ENCODE data around the gene SLC22A25. TPM values are rescaled to one million over a fixed set of nuclear protein-coding genes. Genes with fewer than 3 reads are reported as not detected.

Gene SLC22A25
- total and polyA plus RNA-seq, 10 of the 15 experiments (the other 5 are each of a cell fraction or from before 2014, with no cell fraction given): not detected

DNA sequence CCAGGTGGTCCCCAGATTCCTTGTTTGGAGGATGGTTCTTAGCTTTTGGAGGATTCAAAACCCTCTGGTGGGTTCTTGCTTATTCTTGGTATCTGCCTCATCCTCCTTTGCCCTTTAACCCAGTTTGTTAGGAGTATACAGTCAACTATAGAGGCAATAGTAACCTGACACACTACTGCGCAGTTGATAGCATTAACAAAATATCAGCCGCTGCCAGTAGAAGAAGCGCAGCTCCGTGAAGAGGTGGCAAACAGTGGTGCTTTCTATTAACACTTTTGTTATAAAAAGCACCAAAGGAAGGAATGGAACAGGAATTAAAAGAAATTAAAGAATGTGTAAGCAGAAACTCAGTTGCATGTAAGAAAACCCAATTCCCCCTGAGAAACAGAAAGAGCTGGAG lies 29.3 kb downstream of the SLC22A25 start:
- RAD21 ChIA-PET (ENCODE audit: unreplicated experiment): interaction anchor here (1.2 kb wide), 1 partner anchor 309 kb away, joined by 4 read pairs; no protein-coding TSS in a partner anchor
- in situ Hi-C loops (cut with MboI): loop anchor here (5.0 kb wide), 2 partner anchors 182 to 307 kb away; no protein-coding TSS in a partner anchor
- CTCF ChIA-PET: interaction anchor here (0.8 to 2.5 kb wide), 7 partner anchors 9 to 312 kb away, joined by 3 to 13 read pairs (median 4); no protein-coding TSS in a partner anchor
- no peak for TF ChIP-seq RELA (IDR thresholded peaks at IDR 0.05; ENCODE audit: borderline replicate concordance, partially characterized antibody)
- no peak for TF ChIP-seq NR2F1 (conservative IDR thresholded peaks at IDR 0.05)
- no peak for TF ChIP-seq RAD51 (IDR thresholded peaks at IDR 0.05)
- TF ChIP-seq ASH2L (IDR thresholded peaks at IDR 0.05; ENCODE audit: borderline replicate concordance, low read depth): no peak
- TF ChIP-seq TCF3 (IDR thresholded peaks at IDR 0.05; ENCODE audit: borderline replicate concordance, insufficient read depth, low read depth, low read length): no peak
- no peak for TF ChIP-seq YY1 (IDR thresholded peaks at IDR 0.05; ENCODE audit: low read depth, low read length)
- TF ChIP-seq, protein P1, sequence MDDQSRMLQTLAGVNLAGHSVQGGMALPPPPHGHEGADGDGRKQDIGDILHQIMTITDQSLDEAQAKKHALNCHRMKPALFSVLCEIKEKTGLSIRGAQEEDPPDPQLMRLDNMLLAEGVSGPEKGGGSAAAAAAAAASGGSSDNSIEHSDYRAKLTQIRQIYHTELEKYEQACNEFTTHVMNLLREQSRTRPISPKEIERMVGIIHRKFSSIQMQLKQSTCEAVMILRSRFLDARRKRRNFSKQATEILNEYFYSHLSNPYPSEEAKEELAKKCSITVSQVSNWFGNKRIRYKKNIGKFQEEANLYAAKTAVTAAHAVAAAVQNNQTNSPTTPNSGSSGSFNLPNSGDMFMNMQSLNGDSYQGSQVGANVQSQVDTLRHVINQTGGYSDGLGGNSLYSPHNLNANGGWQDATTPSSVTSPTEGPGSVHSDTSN (IDR thresholded peaks at IDR 0.05; ENCODE audit: insufficient replicate concordance, low read depth, low read length): no peak
- TF ChIP-seq MYB (IDR thresholded peaks at IDR 0.05; ENCODE audit: borderline replicate concordance, low read depth, low read length): no peak
- no peak for TF ChIP-seq SIX5 (IDR thresholded peaks at IDR 0.05; ENCODE audit: low read depth, low read length, severe bottlenecking)
- TF ChIP-seq CREB1 (IDR thresholded peaks at IDR 0.05; ENCODE audit: low read depth): no peak
- no peak for TF ChIP-seq RUNX3 (IDR thresholded peaks at IDR 0.05; ENCODE audit: low read length)
- TF ChIP-seq MTA2 (IDR thresholded peaks at IDR 0.05; ENCODE audit: low read depth): no peak
- no peak overlapping the region for H3K27ac ChIP-seq (ENCODE audit: control insufficient read depth, insufficient read depth)
- DNase-seq (ENCODE audit: low read depth, low spot score) (no peak), ATAC-seq (no peak), FAIRE-seq (no peak)
- no TSS peak for BruUV-seq (replicated peaks)
- no peak overlapping the region for H3K9ac ChIP-seq (ENCODE audit: control insufficient read depth, insufficient read depth, low read length)
- no peaks in the 10 kb centered on the region for H3K36me3 ChIP-seq (ENCODE audit: control insufficient read depth in 2 of 2, insufficient read depth in 2 of 2, low read length in 1 of 2)
- POLR2A ChIA-PET: no interaction called here
- SMC1A ChIA-PET (ENCODE audit: uncharacterized antibody, unreplicated experiment): interaction anchor here (1.2 to 1.8 kb wide), 3 partner anchors 178 to 308 kb away, joined by 3 to 9 read pairs (median 8); no protein-coding TSS in a partner anchor
- H3K27me3 ChIP-seq (replicated peaks in 1 of 2; ENCODE audit: control insufficient read depth in 2 of 2, insufficient read depth in 2 of 2, low read length in 1 of 2): no peaks in the 10 kb centered on the region
- no peaks in the 10 kb centered on the region for H3K79me2 ChIP-seq (ENCODE audit: control insufficient read depth, insufficient read depth, low read length)
- H4K20me1 ChIP-seq (ENCODE audit: control insufficient read depth, insufficient read depth): no peaks in the 10 kb centered on the region
- no peak overlapping the region for H3K4me3 ChIP-seq
- no peaks in the 10 kb centered on the region for H3K4me1 ChIP-seq (ENCODE audit: control insufficient read depth, insufficient read depth, low read length)
- 76% methylated on average over 4 of the region's 4 CpGs for WGBS (ENCODE audit: insufficient coverage, insufficient replicate concordance, low lambda C conversion rate, missing lambda C conversion rate)
- no peaks in the 10 kb centered on the region for H3K9me3 ChIP-seq (replicated peaks; ENCODE audit: control insufficient read depth, insufficient read depth, low read length)
- intact Hi-C loops (cut with micrococcal nuclease; ENCODE audit: unreplicated experiment): loop anchor here (5.0 kb wide), 1 partner anchor 307 kb away; no protein-coding TSS in a partner anchor
- no peak overlapping the region for H2AFZ ChIP-seq (ENCODE audit: control insufficient read depth, low read depth, low read length)
- no peak overlapping the region for H3K4me2 ChIP-seq (ENCODE audit: control insufficient read depth, insufficient read depth)

Measured in GM12878 (cell line).